Common myeloid progenitor, CD34-positive (primary cell): ENCODE results near the gene FLACC1.

Experiments
- CTCF ChIA-PET: fragments of 350-600 bp; sonication (Branson Sonifier 250); formaldehyde crosslinking; loops from one replicate; lab custom pipeline; 2021; ENCODE audit warnings: antibody characterized with exemption; lab: Charles Lee
- POLR2A ChIA-PET: fragments of 350-600 bp; sonication (Branson Sonifier 250); formaldehyde crosslinking; loops from one replicate; lab custom pipeline; 2021; ENCODE audit warnings: antibody characterized with exemption; lab: Charles Lee
- DNase-seq, 3 donors: peaks; one replicate each; pipeline versions ENCODE4 v3.0.0 to v3.0.0-alpha.2; 2013
- H3K27ac ChIP-seq, 2 experiments: 1 replicate in 1 of 2; 2 replicates in 1 of 2; pipeline ENCODE4 v1.7.0; 2013; ENCODE audit warnings: inconsistent platforms in 2 of 2, low read length in 2 of 2, mild to moderate bottlenecking in 2 of 2, low read depth in 1 of 2, moderate library complexity in 1 of 2; ENCODE audit not compliant: severe bottlenecking in 2 of 2, insufficient read depth in 1 of 2, poor library complexity in 1 of 2
- H3K27me3 ChIP-seq, 5 experiments: replicated peaks in 2 of 5; 1 replicate in 3 of 5; 2 replicates in 2 of 5; pipeline versions ENCODE4 v1.6.1 to v1.7.0; 2013; ENCODE audit warnings: low read length in 4 of 5, mild to moderate bottlenecking in 2 of 5, moderate library complexity in 2 of 5, inconsistent platforms in 1 of 5; ENCODE audit not compliant: insufficient read depth in 5 of 5, control insufficient read depth in 4 of 5
- H3K36me3 ChIP-seq, 4 experiments: 1 replicate in 2 of 4; 2 replicates in 2 of 4; pipeline versions ENCODE4 v1.6.1 to v1.7.0; 2013; ENCODE audit warnings: low read length in 3 of 4, control low read depth in 1 of 4, mild to moderate bottlenecking in 1 of 4; ENCODE audit not compliant: control insufficient read depth in 4 of 4, insufficient read depth in 4 of 4
- H3K4me1 ChIP-seq, 4 experiments: 1 replicate in 3 of 4; 2 replicates in 1 of 4; pipeline versions ENCODE4 v1.6.1 to v1.7.1; 2013; ENCODE audit warnings: low read length in 3 of 4, mild to moderate bottlenecking in 3 of 4, control low read depth in 1 of 4, inconsistent platforms in 1 of 4, moderate library complexity in 1 of 4; ENCODE audit not compliant: control insufficient read depth in 4 of 4, insufficient read depth in 4 of 4; ENCODE audit errors: control extremely low read depth in 1 of 4
- H3K4me3 ChIP-seq, 7 experiments: 1 replicate in 4 of 7; 2 replicates in 3 of 7; pipeline versions ENCODE4 v1.5.1 to v1.7.0; 2013; ENCODE audit warnings: mild to moderate bottlenecking in 7 of 7, low read length in 6 of 7, moderate library complexity in 6 of 7, inconsistent platforms in 2 of 7, low read depth in 2 of 7, control low read depth in 1 of 7; ENCODE audit not compliant: insufficient read depth in 4 of 7, control insufficient read depth in 1 of 7; ENCODE audit errors: extremely low read depth in 1 of 7
- H3K9me3 ChIP-seq, 5 experiments: 1 replicate in 4 of 5; 2 replicates in 1 of 5; pipeline versions ENCODE4 v1.6.1 to v1.7.1; 2013; ENCODE audit warnings: low read length in 4 of 5, mild to moderate bottlenecking in 2 of 5, inconsistent platforms in 1 of 5, low read depth in 1 of 5, moderate library complexity in 1 of 5; ENCODE audit not compliant: control insufficient read depth in 4 of 5, insufficient read depth in 2 of 5; ENCODE audit errors: control extremely low read depth in 1 of 5
- WGBS: methylation state at CpG from one replicate; pipeline ENCODE4 v1.1.5; 2013; ENCODE audit not compliant: insufficient coverage; 5-methylcytosine and 5-hydroxymethylcytosine counted together

FLACC1 gene

DNA sequence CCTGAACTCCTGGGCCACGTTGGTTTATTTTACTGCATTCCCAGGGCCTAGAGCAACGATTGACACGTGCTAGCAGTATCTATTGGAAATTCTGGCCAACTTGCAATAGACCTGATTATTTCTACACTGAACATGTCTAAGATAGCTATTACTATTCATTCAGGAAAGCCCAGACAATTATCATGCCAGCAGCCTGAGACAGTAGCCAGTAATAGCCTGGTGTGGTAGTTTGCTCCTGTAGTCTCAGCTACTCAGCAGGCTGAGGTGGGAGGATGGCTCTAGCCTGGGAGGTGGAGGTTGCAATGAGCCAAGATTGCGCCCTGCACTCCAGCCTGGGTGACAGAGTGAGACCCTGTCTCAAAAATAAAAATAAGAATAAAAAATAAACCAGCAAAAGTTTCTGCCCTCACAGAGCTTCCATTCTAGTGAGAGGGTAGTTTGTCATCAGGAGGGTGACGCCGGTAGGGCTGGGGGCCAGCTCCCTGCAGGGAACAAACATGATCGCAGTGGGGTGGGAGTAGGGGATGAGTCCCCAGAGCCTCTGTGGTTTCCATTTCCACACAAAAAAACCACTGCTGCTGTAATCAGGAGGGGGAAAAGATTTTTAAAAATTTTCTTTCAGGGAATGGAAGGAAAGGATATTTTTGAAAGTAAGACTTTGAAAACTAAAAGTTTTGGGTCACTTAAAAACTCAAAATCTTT, 92.5 kb downstream of the FLACC1 start:
- Histone ChIP-seq H3K4me1 (peaks cover 34 to 54% (median 45%) of the 10 kb centered on the region in 4 experiments), H3K36me3 (peaks cover 9 to 28% (median 23%) of the 10 kb centered on the region in 4 experiments), H3K9me3 (no peaks in the 10 kb centered on the region), H3K4me3 (peak overlapping the region in 3 of 7 experiments; percentile 9 to 73 (median 14)), H3K27ac (peak overlapping the region; percentile 7 to 71), H3K27me3 (no peaks in the 10 kb centered on the region)
- DNase-seq: peak in 2 of 3 donors; percentile 33 to 44
- WGBS: 93% methylated on average over 3 of the region's 7 CpGs
- CTCF ChIA-PET: interaction anchor here (0.6 to 6.8 kb wide), 7 partner anchors 11 to 328 kb away, joined by 3 to 33 read pairs (median 5); no protein-coding TSS in a partner anchor
- POLR2A ChIA-PET: no interaction called here

GRCh38 chr2:201263779-201264178, 93.4 kb downstream of the FLACC1 start:
- CTCF ChIA-PET: interaction anchor here (0.6 to 6.8 kb wide), 5 partner anchors 10 to 101 kb away, joined by 3 to 33 read pairs (median 8); no protein-coding TSS in a partner anchor
- POLR2A ChIA-PET: no interaction called here
- Histone ChIP-seq H3K27ac (peak overlapping the region in 1 of 2 experiments; percentile 71), H3K4me1 (peaks cover 42 to 63% (median 54%) of the 10 kb centered on the region in 4 experiments), H3K27me3 (no peaks in the 10 kb centered on the region), H3K4me3 (peak overlapping the region in 3 of 7 experiments; percentile 8 to 73 (median 46)), H3K9me3 (no peaks in the 10 kb centered on the region), H3K36me3 (peaks cover 4 to 21% (median 16%) of the 10 kb centered on the region in 4 experiments)
- DNase-seq: peak in 2 of 3 donors; percentile 31 to 50
- WGBS: 9% methylated on average over 1 of the region's 2 CpGs

- peak overlapping the region; percentile 37 to 71 for H3K27ac ChIP-seq
- ChIA-PET POLR2A (no interaction called here), CTCF (interaction anchor here (1.0 to 6.8 kb wide), 5 partner anchors 17 to 182 kb away, joined by 3 to 45 read pairs (median 4); no protein-coding TSS in a partner anchor)
- H3K9me3 ChIP-seq: no peaks in the 10 kb centered on the region
- H3K4me3 ChIP-seq: peak overlapping the region in 6 of 7 experiments; percentile 43 to 78 (median 53)
- H3K36me3 ChIP-seq: peaks cover 2 to 15% (median 11%) of the 10 kb centered on the region in 4 experiments
- 25% methylated on average over 1 of the region's 6 CpGs for WGBS
- H3K27me3 ChIP-seq: no peaks in the 10 kb centered on the region
- H3K4me1 ChIP-seq: peaks cover 44 to 73% (median 63%) of the 10 kb centered on the region in 4 experiments
- DNase-seq: peak in 1 of 3 donors; percentile 46
Observed at GRCh38 chr2:201262718-201263117, 94.4 kb downstream of the FLACC1 start.

DNA sequence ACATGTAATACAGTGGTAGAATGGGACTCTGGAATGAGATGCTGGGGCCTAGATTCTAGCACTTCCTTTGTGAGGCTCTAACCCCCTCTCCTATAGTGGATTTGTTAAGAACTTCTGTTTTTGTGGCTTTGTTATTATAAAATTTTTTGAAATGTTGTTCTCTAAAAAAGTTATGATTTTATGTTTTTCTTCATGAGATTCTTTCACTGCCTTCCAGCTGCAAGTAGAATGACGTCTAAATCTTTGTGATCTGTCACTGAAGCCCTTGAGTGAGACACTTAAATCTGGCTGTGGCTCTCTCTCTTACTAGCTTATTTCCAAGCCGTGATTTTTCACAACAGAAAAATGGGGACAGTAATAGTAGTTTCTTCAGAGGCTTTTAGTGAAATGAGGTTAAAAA, 95.2 kb downstream of the FLACC1 start:
- WGBS: no CpG with 5 or more reads among the region's 2 CpGs
- CTCF ChIA-PET: interaction anchor here (1.0 to 6.8 kb wide), 8 partner anchors 8 to 183 kb away, joined by 3 to 45 read pairs (median 5); no protein-coding TSS in a partner anchor
- POLR2A ChIA-PET: no interaction called here
- H3K4me3 ChIP-seq: peak overlapping the region in 6 of 7 experiments; percentile 65 to 92 (median 72)
- H3K36me3 ChIP-seq: peaks cover 0 to 7% (median 6%) of the 10 kb centered on the region in 4 experiments
- no peaks in the 10 kb centered on the region for H3K27me3 ChIP-seq
- peak in 1 of 3 donors; percentile 52 for DNase-seq
- no peaks in the 10 kb centered on the region for H3K9me3 ChIP-seq
- peaks cover 46 to 81% (median 69%) of the 10 kb centered on the region in 4 experiments for H3K4me1 ChIP-seq
- H3K27ac ChIP-seq: peak overlapping the region; percentile 99

- Histone ChIP-seq H3K27ac (peak overlapping the region; percentile 99), H3K4me1 (peaks cover 48 to 85% (median 73%) of the 10 kb centered on the region in 4 experiments), H3K9me3 (no peaks in the 10 kb centered on the region), H3K27me3 (no peaks in the 10 kb centered on the region), H3K4me3 (peak overlapping the region; percentile 41 to 92 (median 68)), H3K36me3 (peaks cover 0 to 4% (median 2%) of the 10 kb centered on the region in 4 experiments)
- ChIA-PET POLR2A (interaction anchor here (1.0 kb wide), 1 partner anchor 381 kb away, joined by 3 read pairs; no protein-coding TSS in a partner anchor), CTCF (interaction anchor here (1.0 to 6.8 kb wide), 8 partner anchors 9 to 184 kb away, joined by 3 to 45 read pairs (median 5); no protein-coding TSS in a partner anchor)
- peak in 2 of 3 donors; percentile 38 to 48 for DNase-seq
- 22% methylated on average over 9 of the region's 9 CpGs for WGBS
Observed at GRCh38 chr2:201261471-201261870, 95.7 kb downstream of the FLACC1 start.

GRCh38 chr2:201260302-201260800, 96.8 kb downstream of the FLACC1 start, which contains the start of gene CASP8:
Gene CASP8, plus strand, starts transcription at chr2:201260536. Its CDS starts 5,951 bp downstream, at chr2:201266487.
- Histone ChIP-seq H3K9me3 (no peaks in the 10 kb centered on the region), H3K27me3 (no peaks in the 10 kb centered on the region), H3K27ac (peak within 1 kb of the TSS; percentile 99), H3K36me3 (no peaks in the 10 kb centered on the region), H3K4me3 (peak within 1 kb of the TSS; percentile 41 to 92 (median 72)), H3K4me1 (peaks cover 49 to 96% (median 82%) of the 10 kb centered on the region in 4 experiments)
- ChIA-PET POLR2A (interaction anchor here (0.6 to 1.3 kb wide), 2 partner anchors 22 to 27 kb away, joined by 3 read pairs; no protein-coding TSS in a partner anchor), CTCF (interaction anchor here (1.0 to 6.8 kb wide), 8 partner anchors 10 to 143 kb away, joined by 3 to 45 read pairs (median 5); no protein-coding TSS in a partner anchor)
- WGBS: 2% methylated on average over 10 of the region's 10 CpGs
- peak; percentile 80 to 93 (median 90) for DNase-seq
